ENCODE results near the gene PLSCR2.

The PLSCR2 gene

DNA sequence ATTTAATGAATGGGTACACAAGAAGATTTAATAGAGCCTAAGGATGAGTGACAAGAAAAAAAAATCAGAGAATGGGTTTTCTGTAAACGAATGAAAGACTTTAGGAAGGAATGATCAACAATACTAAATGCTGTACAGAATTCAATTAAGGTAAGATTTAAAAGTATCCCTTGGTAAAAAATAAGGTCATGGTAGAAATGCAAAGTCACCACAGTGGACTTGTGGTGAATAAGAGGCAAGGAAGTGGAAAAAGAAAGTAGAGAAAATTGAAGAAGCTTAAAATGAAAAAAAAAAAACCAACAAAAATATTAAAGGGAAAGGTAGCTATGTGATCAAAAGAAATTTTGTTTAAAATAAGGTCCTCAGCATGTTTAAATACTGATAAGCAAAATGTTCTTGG, 82.4 kb downstream of the PLSCR2 start:
- H4K20me1 ChIP-seq (ENCODE audit: low read depth, low read length), result no peaks in the 10 kb centered on the region
- no peak overlapping the region for H3K9ac ChIP-seq (ENCODE audit: low read length)
- no peaks in the 10 kb centered on the region for H3F3A ChIP-seq (ENCODE audit: insufficient read depth)
- no peaks in the 10 kb centered on the region for H3K9me3 ChIP-seq (ENCODE audit: insufficient read depth, low read length)
- H3K4me2 ChIP-seq (ENCODE audit: low read depth, low read length, poor library complexity, severe bottlenecking), result no peak overlapping the region
- no peak for TF ChIP-seq EZH2phosphoT487 (conservative IDR thresholded peaks at IDR 0.05; ENCODE audit: low read length)
- TF ChIP-seq CTCF (IDR thresholded peaks at IDR 0.05; ENCODE audit: insufficient read depth, low read length, poor library complexity, severe bottlenecking), result no peak
- H2AFZ ChIP-seq (ENCODE audit: low read depth, low read length, severe bottlenecking), result no peak overlapping the region
- no peaks in the 10 kb centered on the region for H3K79me2 ChIP-seq (ENCODE audit: insufficient read depth, low read length)
- H3K4me3 ChIP-seq (ENCODE audit: insufficient read depth, low read length, poor library complexity, severe bottlenecking), result no peak overlapping the region
- no peaks in the 10 kb centered on the region for H3K9me2 ChIP-seq (replicated peaks; ENCODE audit: insufficient read depth, low read length)
- no peaks in the 10 kb centered on the region for H3K36me3 ChIP-seq (ENCODE audit: low read length)
- H3K27ac ChIP-seq (ENCODE audit: low read depth, low read length), result no peak overlapping the region
- no peaks in the 10 kb centered on the region for H3K27me3 ChIP-seq (ENCODE audit: low read length)

- Histone ChIP-seq H3K9me2 (replicated peaks; ENCODE audit: insufficient read depth, low read length) (no peaks in the 10 kb centered on the region), H4K20me1 (ENCODE audit: low read depth, low read length) (no peaks in the 10 kb centered on the region), H3F3A (ENCODE audit: insufficient read depth) (no peaks in the 10 kb centered on the region), H3K4me2 (ENCODE audit: low read depth, low read length, poor library complexity, severe bottlenecking) (no peak overlapping the region), H3K9ac (ENCODE audit: low read length) (no peak overlapping the region), H3K4me3 (ENCODE audit: insufficient read depth, low read length, poor library complexity, severe bottlenecking) (no peak overlapping the region), H3K27ac (ENCODE audit: low read depth, low read length) (no peak overlapping the region), H3K9me3 (ENCODE audit: insufficient read depth, low read length) (no peaks in the 10 kb centered on the region), H3K27me3 (ENCODE audit: low read length) (no peaks in the 10 kb centered on the region), H2AFZ (ENCODE audit: low read depth, low read length, severe bottlenecking) (no peak overlapping the region), H3K36me3 (ENCODE audit: low read length) (no peaks in the 10 kb centered on the region), H3K79me2 (ENCODE audit: insufficient read depth, low read length) (no peaks in the 10 kb centered on the region)
- TF ChIP-seq EZH2phosphoT487 (conservative IDR thresholded peaks at IDR 0.05; ENCODE audit: low read length) (no peak), CTCF (IDR thresholded peaks at IDR 0.05; ENCODE audit: insufficient read depth, low read length, poor library complexity, severe bottlenecking) (no peak)
These were observed 84.6 kb downstream of the PLSCR2 start for GRCh38 chr3:146384786-146385185.
